Neutrophil (primary cell): ENCODE data around the gene RGS17.

Experiments
- H3K27ac ChIP-seq: fragments of 200-600 bp; sonication (generic); 2 replicates; pipeline ENCODE4 v1.5.1; 2016; ENCODE audit warnings: mild to moderate bottlenecking, moderate library complexity
- H3K27me3 ChIP-seq: fragments of 200-600 bp; sonication (generic); 2 replicates; pipeline ENCODE4 v1.6.0; 2016; ENCODE audit warnings: mild to moderate bottlenecking
- H3K36me3 ChIP-seq: fragments of 200-600 bp; sonication (generic); 2 replicates; pipeline ENCODE4 v1.5.1; 2017
- H3K4me1 ChIP-seq, 2 experiments: fragments of 200-600 bp in 1 of 2; sonication (generic) in 1 of 2; 1 replicate in 1 of 2; 2 replicates in 1 of 2; pipeline versions ENCODE4 v1.5.1 to v1.6.1; 2013 to 2016; ENCODE audit warnings: low read depth in 1 of 2, low read length in 1 of 2, mild to moderate bottlenecking in 1 of 2, moderate library complexity in 1 of 2; ENCODE audit not compliant: control insufficient read depth in 1 of 2, insufficient read depth in 1 of 2
- H3K4me3 ChIP-seq, 2 experiments: fragments of 200-600 bp in 1 of 2; sonication (generic) in 1 of 2; 1 replicate in 1 of 2; 2 replicates in 1 of 2; pipeline ENCODE4 v1.5.1; 2013 to 2016; ENCODE audit warnings: low read depth in 1 of 2, low read length in 1 of 2, mild to moderate bottlenecking in 1 of 2, moderate library complexity in 1 of 2
- H3K9me3 ChIP-seq: fragments of 200-600 bp; sonication (generic); 2 replicates; pipeline ENCODE4 v1.5.1; 2016
- TF ChIP-seq, protein P1 (sequence below): fragments of 200-600 bp; sonication (generic); IDR thresholded peaks from 2 replicates; pipeline ENCODE4 v1.5.1; 2016; ENCODE audit warnings: antibody characterized with exemption

The RGS17 gene

DNA sequence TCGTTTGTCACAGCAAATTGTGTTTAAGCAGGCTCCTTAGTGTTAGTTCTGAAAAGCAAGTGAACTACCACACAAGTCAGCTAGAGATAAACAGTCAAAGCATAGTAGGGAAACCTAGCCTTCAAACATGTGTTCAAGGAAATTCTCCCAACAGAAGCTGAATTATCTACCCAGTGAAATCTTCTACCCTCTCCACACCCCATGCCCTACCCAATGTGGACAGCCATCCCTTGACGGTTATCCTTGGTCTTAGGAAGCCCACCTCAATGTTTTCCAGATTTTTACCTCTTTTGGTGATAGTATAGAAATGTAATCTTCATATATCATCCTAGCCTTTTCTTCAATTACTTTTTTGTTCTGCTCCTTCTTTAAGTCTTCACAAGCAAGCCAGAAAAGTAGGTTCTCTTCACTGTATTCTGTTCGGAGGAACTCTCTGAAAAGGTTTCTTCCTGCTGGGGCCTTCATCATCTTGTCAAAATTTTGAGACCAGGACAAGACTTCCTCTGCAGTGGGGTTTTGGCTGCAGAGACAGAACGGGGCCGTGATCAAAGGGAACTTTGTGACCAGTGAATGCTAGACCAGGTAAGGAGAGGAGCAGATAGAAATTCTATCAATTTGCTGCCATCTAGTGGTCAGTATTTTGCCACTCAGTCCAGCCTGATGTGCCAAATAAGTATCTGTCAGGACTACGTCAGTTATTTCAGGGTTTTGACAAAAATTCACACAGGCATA is 106.9 kb downstream of the RGS17 start:
- Histone ChIP-seq H3K4me3 (no peak overlapping the region), H3K27me3 (peaks cover 3% of the 10 kb centered on the region), H3K36me3 (no peaks in the 10 kb centered on the region), H3K9me3 (no peaks in the 10 kb centered on the region), H3K27ac (no peak overlapping the region), H3K4me1 (peaks cover 0 to 4% of the 10 kb centered on the region in 2 experiments)
- TF ChIP-seq, protein P1, sequence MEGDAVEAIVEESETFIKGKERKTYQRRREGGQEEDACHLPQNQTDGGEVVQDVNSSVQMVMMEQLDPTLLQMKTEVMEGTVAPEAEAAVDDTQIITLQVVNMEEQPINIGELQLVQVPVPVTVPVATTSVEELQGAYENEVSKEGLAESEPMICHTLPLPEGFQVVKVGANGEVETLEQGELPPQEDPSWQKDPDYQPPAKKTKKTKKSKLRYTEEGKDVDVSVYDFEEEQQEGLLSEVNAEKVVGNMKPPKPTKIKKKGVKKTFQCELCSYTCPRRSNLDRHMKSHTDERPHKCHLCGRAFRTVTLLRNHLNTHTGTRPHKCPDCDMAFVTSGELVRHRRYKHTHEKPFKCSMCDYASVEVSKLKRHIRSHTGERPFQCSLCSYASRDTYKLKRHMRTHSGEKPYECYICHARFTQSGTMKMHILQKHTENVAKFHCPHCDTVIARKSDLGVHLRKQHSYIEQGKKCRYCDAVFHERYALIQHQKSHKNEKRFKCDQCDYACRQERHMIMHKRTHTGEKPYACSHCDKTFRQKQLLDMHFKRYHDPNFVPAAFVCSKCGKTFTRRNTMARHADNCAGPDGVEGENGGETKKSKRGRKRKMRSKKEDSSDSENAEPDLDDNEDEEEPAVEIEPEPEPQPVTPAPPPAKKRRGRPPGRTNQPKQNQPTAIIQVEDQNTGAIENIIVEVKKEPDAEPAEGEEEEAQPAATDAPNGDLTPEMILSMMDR: peak; percentile 67

DNA sequence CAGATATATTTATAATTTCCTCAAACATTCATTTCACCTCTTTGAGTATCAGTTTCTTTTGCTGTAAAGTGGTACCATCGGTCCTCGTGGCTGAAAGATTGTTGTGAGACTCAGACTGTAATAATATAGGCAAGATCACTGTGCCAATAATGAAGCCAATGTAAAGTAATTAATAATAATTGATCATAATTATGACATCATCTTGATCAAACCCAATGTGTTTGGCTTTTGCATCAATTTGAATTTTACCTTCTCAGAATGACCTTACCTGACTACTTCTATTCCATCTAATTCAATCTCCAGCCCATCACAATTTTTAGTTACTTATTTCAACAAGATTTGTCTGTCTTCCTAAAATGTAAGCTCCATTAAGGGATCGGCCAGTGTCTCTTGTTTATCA is 112.7 kb downstream of the RGS17 start:
- Histone ChIP-seq H3K36me3 (no peaks in the 10 kb centered on the region), H3K4me3 (no peak overlapping the region), H3K27ac (no peak overlapping the region), H3K27me3 (no peaks in the 10 kb centered on the region), H3K4me1 (peaks cover 0 to 20% of the 10 kb centered on the region in 2 experiments), H3K9me3 (no peaks in the 10 kb centered on the region)
- TF ChIP-seq, protein P1: no peak

DNA sequence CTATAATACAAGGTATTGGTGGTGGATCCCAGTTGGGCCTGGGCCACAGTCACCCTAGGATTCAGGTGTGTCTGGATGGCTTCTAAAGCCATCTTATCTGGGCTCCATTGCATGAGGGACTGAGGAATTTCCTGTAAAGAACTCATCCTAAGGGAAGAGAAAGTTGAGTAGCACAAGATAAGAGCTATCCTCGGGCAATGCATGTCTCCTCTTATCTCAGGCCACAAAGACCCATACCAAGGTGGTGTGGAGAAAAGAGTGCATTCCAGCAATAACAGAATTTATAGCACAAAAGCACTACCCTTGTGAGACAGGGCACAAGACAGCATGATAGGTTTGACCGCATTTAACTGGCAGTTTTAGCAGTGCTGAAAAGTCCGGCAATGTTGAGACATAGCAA is 114.2 kb downstream of the RGS17 start:
- peaks cover 0 to 30% of the 10 kb centered on the region in 2 experiments for H3K4me1 ChIP-seq
- H3K27ac ChIP-seq: no peak overlapping the region
- TF ChIP-seq, protein P1: no peak
- H3K36me3 ChIP-seq: no peaks in the 10 kb centered on the region
- no peaks in the 10 kb centered on the region for H3K9me3 ChIP-seq
- H3K27me3 ChIP-seq: no peaks in the 10 kb centered on the region
- H3K4me3 ChIP-seq: no peak overlapping the region

DNA sequence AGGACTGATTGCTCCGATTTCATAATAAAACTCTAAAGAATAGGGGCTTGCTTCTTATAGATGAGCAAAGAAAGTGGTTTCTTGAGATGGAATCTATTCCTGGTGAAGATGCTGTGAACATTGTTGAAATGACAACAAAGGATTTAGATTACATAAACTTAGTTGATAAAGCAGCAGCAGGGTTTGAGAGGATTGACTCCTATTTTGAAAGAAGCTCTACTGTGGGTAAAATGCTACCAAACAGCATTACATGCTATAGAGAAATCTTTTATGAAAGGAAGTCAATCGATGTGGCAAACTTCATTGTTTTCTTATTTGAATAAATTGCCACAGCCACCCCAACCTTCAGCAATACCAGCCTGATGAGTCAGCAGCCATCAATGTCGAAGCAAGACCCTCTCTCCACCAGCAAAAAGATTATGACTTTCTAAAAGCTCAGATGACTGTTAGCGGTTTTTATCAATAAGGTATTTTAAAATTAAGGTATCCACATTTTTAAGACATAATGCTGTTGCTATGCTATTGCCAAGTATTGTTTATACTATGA is 115.9 kb downstream of the RGS17 start:
- TF ChIP-seq, protein P1: no peak
- no peaks in the 10 kb centered on the region for H3K27me3 ChIP-seq
- H3K9me3 ChIP-seq: no peaks in the 10 kb centered on the region
- H3K4me3 ChIP-seq: no peak overlapping the region
- no peak overlapping the region for H3K27ac ChIP-seq
- H3K36me3 ChIP-seq: no peaks in the 10 kb centered on the region
- peaks cover 0 to 30% of the 10 kb centered on the region in 2 experiments for H3K4me1 ChIP-seq

DNA sequence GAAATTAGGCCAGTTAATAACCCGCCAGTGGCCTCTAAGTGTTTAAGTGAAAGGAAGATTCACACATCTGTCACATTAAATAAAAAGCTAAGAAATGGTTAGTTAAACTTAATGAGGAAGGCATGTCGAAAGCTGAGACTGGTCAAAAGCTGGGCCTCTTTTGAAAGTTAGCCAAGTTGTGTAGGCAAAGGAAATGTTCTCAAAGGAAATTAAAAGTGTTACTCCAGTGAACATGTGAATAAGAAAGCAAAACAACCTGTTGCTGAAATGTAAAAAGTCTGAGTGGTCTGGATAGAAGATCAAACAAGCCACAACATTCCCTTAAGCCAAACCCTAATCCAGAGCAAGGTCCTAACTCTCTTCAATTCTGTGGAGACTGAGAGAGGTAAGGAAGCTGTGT is 117.6 kb downstream of the RGS17 start:
- Histone ChIP-seq H3K4me3 (no peak overlapping the region), H3K27me3 (no peaks in the 10 kb centered on the region), H3K4me1 (peaks cover 0 to 30% of the 10 kb centered on the region in 2 experiments), H3K36me3 (no peaks in the 10 kb centered on the region), H3K27ac (peak overlapping the region; percentile 52), H3K9me3 (no peaks in the 10 kb centered on the region)
- TF ChIP-seq, protein P1: no peak
